Gastrocnemius medialis (tissue), 4 donors: ENCODE results near the gene PPP1R16B. TPM values are rescaled to one million over a fixed set of nuclear protein-coding genes. Genes with fewer than 3 reads are reported as not detected.

Experiments used
- ATAC-seq, 2 donors: fragments of 150-250 bp; one replicate each; pipeline ENCODE4 v1.9.1; 2016
- DNase-seq, 2 donors: peaks; one replicate each; pipeline ENCODE4 v3.0.0-alpha.2; 2019
- H3K27ac ChIP-seq, 4 donors: fragments of 200-600 bp; sonication (generic); 1 replicate in 1 of 4; 2 replicates in 3 of 4; pipeline ENCODE4 v1.5.1; 2016 to 2018; ENCODE audit warnings: mild to moderate bottlenecking in 2 of 4, moderate library complexity in 1 of 4
- H3K27me3 ChIP-seq, 3 donors: fragments of 200-600 bp; sonication (generic) in 2 of 3; 1 replicate in 1 of 3; 2 replicates in 2 of 3; pipeline versions ENCODE4 v1.5.1 to v1.6.0; 2016 to 2019; ENCODE audit warnings: mild to moderate bottlenecking in 1 of 3, moderate library complexity in 1 of 3
- H3K36me3 ChIP-seq, 2 donors: fragments of 200-600 bp; sonication (generic) in 1 of 2; one replicate each; pipeline ENCODE4 v1.5.1; 2017 to 2018
- H3K4me1 ChIP-seq, 2 donors: fragments of 200-600 bp; sonication (generic) in 1 of 2; one replicate each; pipeline ENCODE4 v1.5.1; 2016 to 2017; ENCODE audit warnings: mild to moderate bottlenecking in 2 of 2
- H3K4me3 ChIP-seq, 4 donors: fragments of 200-600 bp; sonication (generic) in 3 of 4; 1 replicate in 1 of 4; 2 replicates in 3 of 4; pipeline ENCODE4 v1.5.1; 2016 to 2019; ENCODE audit warnings: mild to moderate bottlenecking in 2 of 4
- H3K9me3 ChIP-seq, 3 donors: fragments of 200-600 bp; sonication (generic) in 2 of 3; 1 replicate in 1 of 3; 2 replicates in 2 of 3; pipeline ENCODE4 v1.5.1; 2016 to 2019
- POLR2A ChIP-seq, 2 donors: fragments of 450-650 bp; IDR thresholded peaks; one replicate each; pipeline ENCODE4 v1.6.1; 2017; ENCODE audit warnings: antibody characterized with exemption in 2 of 2, mild to moderate bottlenecking in 2 of 2, moderate library complexity in 2 of 2
- in situ Hi-C, 4 donors: fragments of 200-750 bp; cut with MboI; loops; one replicate each; pipeline versions ENCODE4 v1.15.0 to v1.8.0; 2017; ENCODE audit warnings: low sequenced_read_pairs in 4 of 4
- intact Hi-C: fragments of 100-400 bp; cut with DNase I; formaldehyde crosslinking; loops from one replicate; pipeline ENCODE4 v1.15.1; 2023; ENCODE audit warnings: low total_unique reads
- total RNA-seq, 4 donors: library from RNA; depleted of rRNA; stranded (reverse); fragments of >200 nt; gene quantifications; one replicate each; pipeline versions ENCODE4 v1.1.0 to v1.2.3, GENCODE V29; 2016
- TF ChIP-seq, protein P1 (sequence below), 5 experiments: fragments of 450-650 bp in 3 of 5; fragments of 200-600 bp in 2 of 5; sonication (generic) in 2 of 5; IDR thresholded peaks in 4 of 5; conservative IDR thresholded peaks in 1 of 5; 1 replicate in 4 of 5; 2 replicates in 1 of 5; pipeline ENCODE4 v1.5.1; 2016 to 2019; ENCODE audit warnings: antibody characterized with exemption in 5 of 5, mild to moderate bottlenecking in 3 of 5, moderate library complexity in 3 of 5

PPP1R16B gene
- total RNA-seq, 4 donors from 2014 or later = 0.16 to 2.4 (median 0.59) TPM

DNA sequence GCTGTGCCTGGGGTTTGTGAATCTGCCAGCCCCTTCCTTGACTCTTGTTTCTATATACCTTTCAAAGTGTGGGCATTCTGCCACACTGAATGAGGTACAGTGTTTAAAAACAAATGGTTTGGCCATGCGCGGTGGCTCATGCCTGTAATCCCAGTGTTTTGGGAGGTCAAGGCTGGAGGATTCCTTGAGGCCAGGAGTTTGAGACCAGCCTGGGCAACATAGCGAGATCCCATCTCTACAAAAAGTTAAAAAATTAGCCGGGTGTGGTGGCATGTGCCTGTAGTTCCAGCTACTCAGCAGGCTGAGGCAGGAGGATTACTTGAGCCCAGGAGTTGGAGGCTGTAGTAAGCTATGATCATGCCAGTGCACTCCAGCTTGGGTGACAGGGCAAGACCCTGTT lies 126.5 kb downstream of the PPP1R16B start:
- no peak for ATAC-seq
- TF ChIP-seq POLR2A (IDR thresholded peaks at IDR 0.05) = no peak
- TF ChIP-seq, protein P1, sequence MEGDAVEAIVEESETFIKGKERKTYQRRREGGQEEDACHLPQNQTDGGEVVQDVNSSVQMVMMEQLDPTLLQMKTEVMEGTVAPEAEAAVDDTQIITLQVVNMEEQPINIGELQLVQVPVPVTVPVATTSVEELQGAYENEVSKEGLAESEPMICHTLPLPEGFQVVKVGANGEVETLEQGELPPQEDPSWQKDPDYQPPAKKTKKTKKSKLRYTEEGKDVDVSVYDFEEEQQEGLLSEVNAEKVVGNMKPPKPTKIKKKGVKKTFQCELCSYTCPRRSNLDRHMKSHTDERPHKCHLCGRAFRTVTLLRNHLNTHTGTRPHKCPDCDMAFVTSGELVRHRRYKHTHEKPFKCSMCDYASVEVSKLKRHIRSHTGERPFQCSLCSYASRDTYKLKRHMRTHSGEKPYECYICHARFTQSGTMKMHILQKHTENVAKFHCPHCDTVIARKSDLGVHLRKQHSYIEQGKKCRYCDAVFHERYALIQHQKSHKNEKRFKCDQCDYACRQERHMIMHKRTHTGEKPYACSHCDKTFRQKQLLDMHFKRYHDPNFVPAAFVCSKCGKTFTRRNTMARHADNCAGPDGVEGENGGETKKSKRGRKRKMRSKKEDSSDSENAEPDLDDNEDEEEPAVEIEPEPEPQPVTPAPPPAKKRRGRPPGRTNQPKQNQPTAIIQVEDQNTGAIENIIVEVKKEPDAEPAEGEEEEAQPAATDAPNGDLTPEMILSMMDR (IDR thresholded peaks at IDR 0.05 in 4 of 5, conservative IDR thresholded peaks at IDR 0.05 in 1 of 5) = no peak

DNA sequence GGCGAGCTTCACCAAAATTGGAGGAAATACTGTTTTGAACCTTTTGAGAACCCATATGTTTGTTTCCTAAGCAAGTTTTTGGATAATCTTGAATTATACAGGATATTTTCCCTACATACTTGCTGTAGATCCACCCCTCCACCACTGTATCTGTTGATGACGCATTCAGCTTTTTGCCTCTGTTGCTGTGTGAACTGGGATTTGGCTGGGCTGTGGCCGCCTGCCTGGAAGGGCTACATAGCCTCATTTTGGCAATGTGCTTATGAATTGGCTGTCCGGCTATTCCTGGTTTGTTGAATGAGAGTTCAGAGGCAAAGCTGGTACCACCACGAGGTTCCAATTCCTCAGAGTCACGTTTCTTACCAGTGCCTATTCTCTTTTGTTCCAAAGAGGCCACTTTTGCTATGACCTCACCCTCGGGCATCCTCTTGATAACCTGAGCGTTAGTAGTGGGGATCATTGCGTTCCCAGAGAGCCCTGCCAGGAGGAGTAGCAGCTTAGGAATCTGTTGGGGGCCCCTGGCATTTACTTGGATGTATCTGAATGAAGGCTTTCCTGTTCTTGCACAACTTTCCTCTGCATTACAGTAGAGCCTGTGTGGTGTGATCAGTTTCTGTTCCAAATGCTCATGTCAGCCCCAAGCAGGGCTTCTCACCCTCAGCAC lies 127.1 kb downstream of the PPP1R16B start:
- no peaks in the 10 kb centered on the region for H3K4me1 ChIP-seq
- intact Hi-C loops (no loop called here), in situ Hi-C loops (no loop called here)
- H3K4me3 ChIP-seq = no peak overlapping the region
- TF ChIP-seq, protein P1 (IDR thresholded peaks at IDR 0.05 in 4 of 5, conservative IDR thresholded peaks at IDR 0.05 in 1 of 5) = no peak
- no peak for TF ChIP-seq POLR2A (IDR thresholded peaks at IDR 0.05)
- peaks cover 3 to 8% (median 7%) of the 10 kb centered on the region in 3 donors for H3K27me3 ChIP-seq
- no peaks in the 10 kb centered on the region for H3K36me3 ChIP-seq
- DNase-seq (no peak), ATAC-seq (no peak)
- H3K9me3 ChIP-seq = no peaks in the 10 kb centered on the region
- H3K27ac ChIP-seq = no peak overlapping the region

More for the DNA sequence above, 126.5 kb downstream of the PPP1R16B start:
- in situ Hi-C loops (no loop called here), intact Hi-C loops (no loop called here)
- no peaks in the 10 kb centered on the region for H3K36me3 ChIP-seq
- H3K4me3 ChIP-seq = no peak overlapping the region
- no peak overlapping the region for H3K27ac ChIP-seq
- H3K27me3 ChIP-seq = peaks cover 3 to 10% (median 7%) of the 10 kb centered on the region in 3 donors
- peaks cover 3% of the 10 kb centered on the region in 2 donors for H3K4me1 ChIP-seq
- no peak for DNase-seq
- H3K9me3 ChIP-seq = no peaks in the 10 kb centered on the region

DNA sequence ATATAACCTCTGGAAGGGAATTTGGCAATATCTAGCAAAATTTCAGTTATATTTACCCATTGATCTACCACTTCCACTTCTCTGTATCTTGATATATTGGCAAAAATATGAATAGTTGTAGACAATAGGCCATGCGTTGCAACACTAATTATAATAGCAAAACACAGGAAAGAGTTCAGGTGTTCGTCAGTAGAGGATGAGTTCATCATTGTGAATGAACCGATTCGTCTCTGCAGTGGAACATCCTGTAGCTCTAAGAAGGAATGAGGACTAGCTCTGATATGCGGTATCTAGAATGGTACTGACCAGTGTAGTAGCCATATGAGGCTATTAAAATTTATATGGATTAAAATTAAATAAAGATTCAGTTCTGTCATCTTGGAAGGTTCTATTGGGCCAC lies 129.0 kb downstream of the PPP1R16B start:
- Histone ChIP-seq H3K4me1 (no peaks in the 10 kb centered on the region), H3K27ac (no peak overlapping the region), H3K36me3 (no peaks in the 10 kb centered on the region), H3K4me3 (no peak overlapping the region), H3K9me3 (no peaks in the 10 kb centered on the region), H3K27me3 (no peaks in the 10 kb centered on the region)
- no peak for ATAC-seq
- no peak for DNase-seq
- intact Hi-C loops (no loop called here), in situ Hi-C loops (no loop called here)
- TF ChIP-seq POLR2A (IDR thresholded peaks at IDR 0.05) = no peak
- TF ChIP-seq, protein P1 (IDR thresholded peaks at IDR 0.05 in 4 of 5, conservative IDR thresholded peaks at IDR 0.05 in 1 of 5) = no peak

DNA sequence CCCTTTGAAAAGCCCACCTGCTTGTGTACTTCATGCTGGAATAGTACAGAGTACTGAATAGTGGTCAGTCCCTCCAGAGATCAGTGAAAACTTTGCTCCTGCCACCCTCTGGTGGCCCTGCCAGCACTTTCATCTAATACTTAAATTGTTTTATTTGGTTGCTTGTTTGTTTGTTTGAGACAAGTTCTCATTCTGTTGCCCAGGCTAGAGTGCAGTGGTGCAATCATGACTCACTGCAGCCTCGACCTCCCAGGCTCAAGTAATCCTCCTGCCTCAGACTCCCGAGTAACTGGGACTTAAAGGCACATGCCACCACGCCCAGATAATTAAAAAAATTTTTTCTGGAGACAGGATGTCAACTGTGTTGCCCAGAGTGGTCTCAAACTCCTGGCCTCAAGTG lies 129.8 kb downstream of the PPP1R16B start:
- Histone ChIP-seq H3K4me3 (no peak overlapping the region), H3K36me3 (no peaks in the 10 kb centered on the region), H3K9me3 (no peaks in the 10 kb centered on the region), H3K27me3 (no peaks in the 10 kb centered on the region), H3K27ac (no peak overlapping the region), H3K4me1 (no peaks in the 10 kb centered on the region)
- TF ChIP-seq, protein P1 (IDR thresholded peaks at IDR 0.05 in 4 of 5, conservative IDR thresholded peaks at IDR 0.05 in 1 of 5) = no peak
- no peak for TF ChIP-seq POLR2A (IDR thresholded peaks at IDR 0.05)
- intact Hi-C loops = no loop called here
- in situ Hi-C loops = no loop called here
- DNase-seq (no peak), ATAC-seq (no peak)

DNA sequence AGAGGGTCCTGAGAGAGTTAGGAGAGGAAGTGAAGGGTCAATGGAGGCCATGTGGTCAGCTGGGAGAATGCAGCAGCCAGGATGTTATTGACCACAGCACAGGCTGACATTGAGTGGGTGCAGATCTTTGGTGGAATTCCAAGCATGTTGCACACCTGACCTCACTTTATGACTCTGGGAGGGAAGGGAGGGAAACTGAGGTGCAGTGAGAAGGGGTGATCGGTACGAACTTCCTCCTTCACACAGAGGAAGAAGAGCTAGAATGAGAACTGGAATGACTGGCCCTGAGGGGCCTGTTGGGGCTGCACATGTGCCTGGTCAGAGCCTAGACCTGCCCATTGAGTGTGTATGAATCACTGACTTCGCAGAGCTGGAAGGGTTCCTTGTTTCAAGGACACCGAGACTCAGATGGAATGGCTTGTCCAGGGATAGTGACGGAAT lies 130.5 kb downstream of the PPP1R16B start:
- DNase-seq = no peak
- no peaks in the 10 kb centered on the region for H3K4me1 ChIP-seq
- H3K4me3 ChIP-seq = no peak overlapping the region
- H3K27me3 ChIP-seq = no peaks in the 10 kb centered on the region
- no peak overlapping the region for H3K27ac ChIP-seq
- H3K9me3 ChIP-seq = no peaks in the 10 kb centered on the region
- intact Hi-C loops = no loop called here
- TF ChIP-seq POLR2A (IDR thresholded peaks at IDR 0.05) = no peak
- TF ChIP-seq, protein P1 (IDR thresholded peaks at IDR 0.05 in 4 of 5, conservative IDR thresholded peaks at IDR 0.05 in 1 of 5) = no peak
- no peaks in the 10 kb centered on the region for H3K36me3 ChIP-seq
- in situ Hi-C loops = no loop called here
- no peak for ATAC-seq
